NCI-H2196 treated with DMSO at 0.1 percent for 48 hours (cell line): ENCODE results near the gene GSAP.
A peak's percentile ranks its signal among the peaks of the same experiment; 100 is the strongest.
"Not testable (repeated sequence)": the region's sequence is repeated elsewhere in the genome, so short reads cannot be mapped to it uniquely, and the experiment has no call there.

ENCODE experiments used
- DNase-seq: peaks from one replicate; lab custom pipeline; 2025; ENCODE audit not compliant: unreplicated experiment; lab: John Stamatoyannopoulos, UW

GSAP gene

GRCh38 chr7:77367976-77368375 lies 48.2 kb downstream of the GSAP start:
- no peak for DNase-seq

GRCh38 chr7:77362905-77363304 lies 53.2 kb downstream of the GSAP start:
- DNase-seq: no peak

GRCh38 chr7:77360969-77361368 lies 55.2 kb downstream of the GSAP start:
- no peak for DNase-seq

- no peak for DNase-seq
These were observed 56.0 kb downstream of the GSAP start for GRCh38 chr7:77360104-77360503.

- DNase-seq: no peak
These were observed 56.5 kb downstream of the GSAP start for GRCh38 chr7:77359599-77359998.

GRCh38 chr7:77354914-77355313 lies 61.2 kb downstream of the GSAP start:
- DNase-seq: no peak

GRCh38 chr7:77354484-77354883 lies 61.7 kb downstream of the GSAP start:
- DNase-seq: no peak

GRCh38 chr7:77353911-77354310 lies 62.2 kb downstream of the GSAP start:
- no peak for DNase-seq

- no peak for DNase-seq
These were observed 62.8 kb downstream of the GSAP start for GRCh38 chr7:77353407-77353721.

GRCh38 chr7:77352665-77353406 lies 63.3 kb downstream of the GSAP start:
- DNase-seq: no peak

- DNase-seq: no peak
These were observed 64.6 kb downstream of the GSAP start for GRCh38 chr7:77351539-77352004.

GRCh38 chr7:77349141-77349540 lies 67.0 kb downstream of the GSAP start:
- no peak for DNase-seq

GRCh38 chr7:77348371-77348813 lies 67.8 kb downstream of the GSAP start:
- DNase-seq: no peak

GRCh38 chr7:77346441-77346840 lies 69.7 kb downstream of the GSAP start:
- no peak for DNase-seq

GRCh38 chr7:77345426-77345825 lies 70.7 kb downstream of the GSAP start:
- not testable (repeated sequence) for DNase-seq

- DNase-seq: no peak
These were observed 76.4 kb downstream of the GSAP start for GRCh38 chr7:77339726-77340125.

- DNase-seq: no peak
These were observed 77.1 kb downstream of the GSAP start for GRCh38 chr7:77338883-77339629.

GRCh38 chr7:77338260-77338659 lies 77.9 kb downstream of the GSAP start:
- DNase-seq: no peak

- DNase-seq: no peak
These were observed 78.6 kb downstream of the GSAP start for GRCh38 chr7:77337456-77337990.

GRCh38 chr7:77335581-77335980 lies 80.6 kb downstream of the GSAP start:
- DNase-seq: peak; percentile 18

GRCh38 chr7:77334039-77334438 lies 82.1 kb downstream of the GSAP start:
- DNase-seq: not testable (repeated sequence)
